T follicular helper cell (primary cell): ENCODE measurements around the gene MICA.
A peak's percentile ranks its signal among the peaks of the same experiment; 100 is the strongest.
"Not testable (repeated sequence)": the region's sequence is repeated elsewhere in the genome, so short reads cannot be mapped to it uniquely, and the experiment has no call there.

ENCODE experiments used
- DNase-seq: peaks from one replicate; pipeline ENCODE4 v3.0.0-alpha.2; 2020; ENCODE audit warnings: low read depth

The MICA gene

GRCh38 chr6:31381666-31382065 is 21.7 kb upstream of the MICA start:
- DNase-seq = no peak

DNA sequence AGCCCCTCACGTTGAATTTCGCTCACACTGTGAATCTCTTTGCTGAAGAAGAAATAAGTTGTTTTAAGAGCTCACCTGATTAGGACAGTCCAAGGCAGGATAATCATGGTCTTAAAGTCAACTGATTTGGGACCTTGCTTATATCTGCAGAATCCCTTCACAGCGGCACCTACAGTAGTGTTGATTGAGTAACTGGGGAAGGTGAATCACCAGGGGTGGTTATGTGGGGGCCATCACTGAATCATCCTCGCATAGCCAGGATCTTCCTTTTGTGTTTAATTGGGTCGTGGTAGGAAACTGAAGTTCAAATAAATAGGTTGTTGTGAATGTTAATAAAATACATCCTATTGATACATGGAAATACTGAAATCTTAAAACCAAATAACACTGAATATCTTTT is 20.2 kb upstream of the MICA start:
- DNase-seq = no peak

GRCh38 chr6:31385041-31385440 is 18.4 kb upstream of the MICA start:
- no peak for DNase-seq

- no peak for DNase-seq
These were observed 17.3 kb upstream of the MICA start for GRCh38 chr6:31386099-31386498.

- no peak for DNase-seq
These were observed 16.4 kb upstream of the MICA start for GRCh38 chr6:31386977-31387376.

DNA sequence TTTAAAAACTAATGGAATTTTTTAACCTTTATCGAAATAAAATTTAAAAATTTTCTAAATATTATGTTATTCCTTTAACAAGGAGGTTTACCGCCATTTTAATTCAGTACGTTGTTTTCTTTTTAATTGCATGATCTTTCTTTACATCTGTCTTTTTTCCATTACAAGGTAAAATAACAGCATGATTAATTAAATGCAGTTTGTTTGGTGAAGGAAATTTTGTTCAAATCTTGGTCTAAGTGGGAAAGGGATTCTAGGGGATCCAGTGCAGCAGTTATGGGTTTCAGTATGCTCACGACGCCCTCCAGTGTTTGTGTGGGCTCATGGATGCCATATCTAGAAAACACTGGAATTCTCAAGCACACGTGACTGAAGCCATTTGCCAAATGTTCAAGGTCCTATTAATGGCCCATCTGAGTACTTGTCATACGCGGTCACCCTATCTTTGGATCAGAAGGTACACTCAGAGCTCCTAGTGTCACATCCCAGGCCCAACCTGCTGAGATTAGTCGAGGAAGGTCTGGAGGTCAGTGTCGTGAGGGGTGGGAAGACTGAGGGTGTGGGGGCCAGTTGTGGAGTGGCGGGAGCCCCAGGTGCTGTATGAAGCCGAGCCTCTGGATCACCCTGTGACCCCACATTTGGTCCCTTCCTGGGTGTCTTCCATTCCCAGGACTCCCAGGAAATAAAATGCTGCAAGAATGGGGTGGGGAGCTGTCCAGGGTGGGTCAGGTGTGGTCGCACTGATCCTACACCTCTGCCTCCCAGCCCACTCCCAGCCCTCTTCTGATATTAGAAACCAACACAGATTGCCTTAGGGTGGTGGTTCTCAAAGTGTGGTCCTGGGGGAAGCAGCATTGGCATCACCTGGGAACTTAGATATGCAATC is 14.2 kb upstream of the MICA start:
- not testable (repeated sequence) for DNase-seq

DNA sequence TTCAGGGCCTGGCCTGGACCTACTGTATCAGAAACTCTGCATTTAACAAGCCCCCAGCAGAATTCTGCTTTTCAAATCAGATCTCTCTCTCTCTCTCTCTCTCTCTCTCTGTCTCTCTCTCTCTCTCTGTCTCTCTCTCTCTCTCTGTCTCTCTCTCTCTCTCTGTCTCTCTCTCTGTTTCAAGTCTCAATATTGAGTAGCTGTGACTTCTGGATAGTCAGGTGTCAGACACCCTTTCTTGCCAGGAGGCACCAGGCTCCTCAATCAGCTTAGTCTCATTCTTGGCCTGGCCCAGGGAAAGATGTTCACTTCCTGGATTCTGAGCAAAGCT is 13.6 kb upstream of the MICA start:
- DNase-seq = not testable (repeated sequence)

DNA sequence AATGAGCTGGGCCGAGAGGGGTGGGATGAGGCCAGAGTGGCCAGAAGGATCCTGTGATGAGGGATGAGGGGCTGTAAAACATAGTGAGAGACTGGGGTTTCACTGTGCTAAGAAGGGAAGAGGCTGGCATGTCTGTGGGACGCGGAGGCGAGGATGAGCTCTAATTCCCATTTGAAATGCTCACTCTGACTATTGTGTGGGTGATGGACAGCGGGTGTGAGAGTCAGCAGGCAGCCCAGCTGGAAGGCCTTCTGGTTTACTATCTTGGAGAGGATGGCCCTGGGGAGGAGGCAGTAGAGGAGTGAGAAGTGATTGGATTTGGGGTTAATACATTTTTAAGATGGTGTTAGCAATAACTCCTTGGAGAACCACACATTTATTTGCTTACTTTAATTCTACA is 9.5 kb upstream of the MICA start:
- no peak for DNase-seq

DNA sequence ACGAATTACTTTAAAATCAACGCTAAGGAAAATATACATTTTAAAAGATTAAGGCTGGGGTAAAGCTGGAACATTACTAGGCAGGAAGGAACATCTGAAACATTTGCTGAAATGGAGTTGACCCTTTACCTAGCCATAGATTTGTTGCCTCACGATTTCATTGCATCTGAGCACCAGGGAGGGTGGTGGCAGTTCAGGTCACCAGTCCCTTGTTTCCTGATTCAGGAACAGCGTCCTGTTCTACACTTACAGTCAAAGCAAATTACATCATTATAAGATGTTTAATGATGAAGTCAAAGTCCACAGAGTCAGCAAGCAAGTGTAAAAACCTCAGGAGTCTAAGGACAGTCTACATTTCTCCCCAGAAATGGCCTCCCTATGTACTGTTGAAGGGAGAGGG is 9.0 kb upstream of the MICA start:
- DNase-seq = no peak

DNA sequence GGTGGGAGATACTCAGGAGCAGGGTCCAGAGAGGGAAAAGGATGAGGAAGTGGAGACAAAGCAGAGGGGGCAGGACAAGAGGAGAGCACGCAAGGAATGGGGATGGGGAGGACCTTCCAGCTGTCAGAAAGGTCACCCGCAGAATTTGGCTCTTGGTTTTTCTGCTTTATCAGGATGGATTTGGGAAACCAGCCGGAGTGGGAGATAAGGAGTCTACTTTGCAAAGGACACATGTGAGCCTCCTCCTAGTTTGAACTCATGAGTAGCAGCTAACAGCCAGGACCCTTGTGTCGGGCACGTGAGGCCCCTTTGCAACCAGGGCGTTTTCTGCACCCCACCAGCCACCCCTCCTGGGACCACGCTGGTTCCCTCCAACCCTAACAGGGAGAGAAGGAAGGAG is 7.6 kb upstream of the MICA start:
- DNase-seq = no peak

GRCh38 chr6:31396422-31397152 is 6.8 kb upstream of the MICA start:
- peak; percentile 81 for DNase-seq

DNA sequence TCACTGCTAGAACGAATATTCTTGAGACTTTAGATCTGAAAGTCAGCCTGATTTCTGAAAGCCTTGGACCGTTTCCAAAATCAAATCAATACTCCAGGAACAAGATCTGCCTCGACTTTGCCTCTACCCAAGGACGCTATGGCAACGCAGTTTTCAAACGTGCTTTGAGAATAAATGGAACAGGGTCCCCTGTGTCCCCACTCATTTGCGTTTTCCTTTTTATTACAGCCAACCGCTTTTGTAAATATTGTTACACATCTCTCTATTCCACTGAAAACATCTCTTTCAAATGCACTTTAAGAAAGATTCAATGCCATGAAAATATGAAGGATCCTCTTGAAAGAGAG is 6.3 kb upstream of the MICA start:
- not testable (repeated sequence) for DNase-seq

GRCh38 chr6:31397901-31398525 is 5.4 kb upstream of the MICA start:
- DNase-seq = no peak

DNA sequence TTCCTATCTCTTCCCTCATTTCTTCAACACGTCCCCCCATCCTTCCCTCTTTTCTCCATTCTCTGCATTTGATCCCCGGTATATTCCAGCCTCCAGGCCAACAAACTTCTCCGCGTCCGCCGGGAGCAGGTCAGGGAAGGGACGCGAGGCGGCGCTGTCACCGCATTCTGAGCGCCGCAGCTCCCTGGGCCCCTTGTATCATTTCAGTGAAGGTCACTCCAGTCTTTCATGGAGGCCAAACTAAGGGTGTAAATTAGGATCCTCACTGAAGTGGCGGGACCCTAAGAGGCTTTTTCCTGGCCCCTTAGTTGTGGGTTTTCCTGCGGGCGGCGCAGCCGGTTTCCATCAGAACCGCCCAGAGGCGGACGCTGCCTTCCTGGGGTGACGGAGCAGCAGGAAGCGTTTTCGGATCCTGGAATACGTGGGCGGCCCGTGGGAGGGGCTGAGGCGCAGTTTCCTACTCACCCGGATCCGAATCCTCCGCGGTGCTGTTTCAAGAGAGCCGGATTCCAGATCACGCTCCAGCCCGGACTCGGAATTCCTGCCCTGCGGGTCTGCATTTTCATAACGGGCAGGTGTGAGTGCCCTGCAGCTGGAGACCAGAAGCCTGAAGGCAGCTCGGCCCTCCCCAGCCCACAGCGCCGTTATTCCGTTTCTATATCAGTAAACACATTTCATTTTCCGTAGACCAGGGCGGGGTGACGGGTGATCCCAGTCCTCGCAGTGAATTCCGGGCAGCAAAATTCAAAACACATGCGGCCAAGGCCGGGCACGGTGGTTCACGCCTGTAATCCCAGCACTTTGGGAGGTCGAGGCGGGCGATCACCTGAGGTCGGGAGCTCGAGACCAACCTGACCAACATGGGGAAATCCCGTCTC is 3.6 kb upstream of the MICA start:
- DNase-seq = peak; percentile 40

GRCh38 chr6:31400467-31401289 is 2.7 kb upstream of the MICA start:
- DNase-seq = peak; percentile 68

DNA sequence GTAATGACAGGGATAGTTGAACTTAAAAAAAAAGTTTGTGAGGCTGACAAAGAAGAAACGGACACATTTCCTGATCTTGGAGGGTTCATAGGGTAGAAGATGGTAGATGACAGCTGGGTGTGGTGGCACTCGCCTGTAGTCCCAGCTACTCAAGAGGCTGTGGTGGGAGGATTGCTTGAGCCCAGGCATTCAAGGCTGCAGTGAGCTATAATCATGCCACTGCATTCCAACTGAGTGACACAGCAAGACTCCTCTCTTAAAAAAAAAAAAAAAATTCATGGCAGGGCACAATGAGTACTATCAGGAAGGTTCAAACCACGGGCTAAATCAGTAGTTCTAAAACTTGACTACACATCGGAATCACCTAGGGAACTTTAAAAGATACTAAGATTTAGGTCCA is 2.0 kb upstream of the MICA start:
- no peak for DNase-seq

DNA sequence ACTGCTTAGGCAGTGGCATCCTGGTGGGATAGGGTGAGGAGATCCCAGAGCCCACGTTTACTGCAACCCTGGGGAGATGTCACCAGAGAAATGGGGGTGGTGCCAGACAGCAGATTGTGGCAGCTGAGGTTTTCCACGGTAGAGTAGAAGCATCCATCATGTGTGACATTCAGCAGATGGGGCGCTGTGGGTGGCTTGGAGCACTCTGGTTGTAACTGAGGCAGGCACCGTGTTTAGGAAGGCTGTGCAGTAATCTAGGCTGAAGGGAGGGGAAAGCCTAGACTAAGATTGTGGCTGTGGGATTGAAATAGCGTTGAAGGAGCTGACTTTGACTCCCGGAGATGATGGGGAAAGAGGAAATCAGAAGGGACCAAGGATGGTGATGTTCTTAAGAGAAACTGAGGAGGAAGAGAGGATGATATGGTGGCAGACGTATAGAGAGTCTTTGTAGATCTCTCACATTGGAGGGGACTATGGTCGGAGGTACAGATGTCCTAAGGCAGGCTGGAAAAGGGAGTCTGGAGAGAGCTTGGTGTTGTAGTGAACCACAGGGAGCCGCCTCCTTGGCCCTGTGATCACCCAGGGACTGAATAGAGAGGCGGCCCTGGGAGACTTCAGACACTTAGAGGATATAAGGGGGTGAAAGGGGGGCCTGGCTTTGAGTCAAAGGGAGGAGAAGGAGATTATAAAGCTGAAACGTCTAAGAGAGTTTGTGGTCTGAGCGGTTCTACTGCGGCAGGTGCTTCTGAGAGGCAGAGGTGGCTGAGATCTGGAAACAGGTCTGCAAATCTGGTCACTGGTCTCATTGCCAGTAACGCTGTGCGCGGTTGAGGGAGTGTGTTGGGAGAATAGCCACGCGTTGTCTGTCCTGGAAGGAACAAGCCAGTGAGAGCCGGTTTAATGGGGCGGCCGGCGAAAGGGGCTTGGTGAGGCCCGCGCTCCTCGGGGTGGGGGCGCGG is 792 bp upstream of the MICA start:
- DNase-seq = peak; percentile 19

DNA sequence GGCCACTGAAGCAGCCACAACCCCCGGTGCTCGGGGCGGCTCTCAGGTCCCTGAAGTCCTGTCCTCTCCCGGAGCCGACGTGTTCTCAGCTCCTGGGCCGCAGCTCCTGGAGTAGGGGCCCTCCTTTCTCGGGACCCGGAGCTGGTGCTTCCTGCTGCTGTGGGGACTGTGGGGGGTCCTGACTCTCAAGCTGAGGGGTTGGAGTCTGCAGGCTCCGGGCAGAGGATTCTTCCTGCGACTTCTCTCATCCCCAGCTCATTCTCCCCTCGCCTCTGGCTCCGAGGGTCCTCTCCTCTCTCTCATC is 618 bp downstream of the MICA start:
- DNase-seq = not testable (repeated sequence)

GRCh38 chr6:31405996-31406395 is 2.6 kb downstream of the MICA start:
- no peak for DNase-seq

GRCh38 chr6:31407699-31408098 is 4.3 kb downstream of the MICA start:
- DNase-seq = no peak
